GM13977 (cell line): ENCODE measurements around the gene MDN1.

Experiments used
- DNase-seq: peaks from one replicate; pipeline ENCODE4 v3.0.0; 2012; ENCODE audit warnings: low spot score
- in situ Hi-C: fragments of 300-500 bp; cut with MboI; formaldehyde crosslinking; loops from one replicate; pipeline ENCODE4 v1.12.0; 2022; ENCODE audit warnings: low sequenced_read_pairs, low pct_unique_long_range_greater_than_20kb, mixed read lengths, inconsistent platforms; ENCODE audit not compliant: unreplicated experiment
- TF ChIP-seq, protein P1 (sequence below): IDR thresholded peaks from 2 replicates; pipeline ENCODE4 v1.5.1; 2012; ENCODE audit warnings: mild to moderate bottlenecking, control low read depth; ENCODE audit not compliant: insufficient read depth; ENCODE audit errors: extremely low read depth, missing control alignments

The MDN1 gene

DNA sequence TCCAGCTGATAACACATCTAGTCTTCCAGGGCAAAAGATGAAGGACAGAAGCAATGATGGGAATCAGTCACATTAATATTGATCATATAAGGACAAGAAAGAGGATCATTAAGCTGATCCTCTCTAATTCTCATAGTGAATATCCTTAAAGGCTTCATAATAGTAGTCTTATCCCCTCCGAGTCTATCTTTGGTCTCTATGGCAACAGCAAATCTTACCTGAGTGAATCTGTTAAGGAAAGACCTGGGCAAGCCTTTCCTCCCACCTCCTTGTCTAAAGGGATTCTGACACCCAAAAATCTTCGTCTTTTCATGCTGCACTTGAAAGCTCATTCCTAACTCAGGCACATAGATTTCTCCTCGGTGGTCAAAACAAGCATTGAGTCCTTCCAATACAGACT, 94.6 kb downstream of the MDN1 start:
- TF ChIP-seq, protein P1, sequence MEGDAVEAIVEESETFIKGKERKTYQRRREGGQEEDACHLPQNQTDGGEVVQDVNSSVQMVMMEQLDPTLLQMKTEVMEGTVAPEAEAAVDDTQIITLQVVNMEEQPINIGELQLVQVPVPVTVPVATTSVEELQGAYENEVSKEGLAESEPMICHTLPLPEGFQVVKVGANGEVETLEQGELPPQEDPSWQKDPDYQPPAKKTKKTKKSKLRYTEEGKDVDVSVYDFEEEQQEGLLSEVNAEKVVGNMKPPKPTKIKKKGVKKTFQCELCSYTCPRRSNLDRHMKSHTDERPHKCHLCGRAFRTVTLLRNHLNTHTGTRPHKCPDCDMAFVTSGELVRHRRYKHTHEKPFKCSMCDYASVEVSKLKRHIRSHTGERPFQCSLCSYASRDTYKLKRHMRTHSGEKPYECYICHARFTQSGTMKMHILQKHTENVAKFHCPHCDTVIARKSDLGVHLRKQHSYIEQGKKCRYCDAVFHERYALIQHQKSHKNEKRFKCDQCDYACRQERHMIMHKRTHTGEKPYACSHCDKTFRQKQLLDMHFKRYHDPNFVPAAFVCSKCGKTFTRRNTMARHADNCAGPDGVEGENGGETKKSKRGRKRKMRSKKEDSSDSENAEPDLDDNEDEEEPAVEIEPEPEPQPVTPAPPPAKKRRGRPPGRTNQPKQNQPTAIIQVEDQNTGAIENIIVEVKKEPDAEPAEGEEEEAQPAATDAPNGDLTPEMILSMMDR = no peak
- in situ Hi-C loops = no loop called here
- DNase-seq = no peak

DNA sequence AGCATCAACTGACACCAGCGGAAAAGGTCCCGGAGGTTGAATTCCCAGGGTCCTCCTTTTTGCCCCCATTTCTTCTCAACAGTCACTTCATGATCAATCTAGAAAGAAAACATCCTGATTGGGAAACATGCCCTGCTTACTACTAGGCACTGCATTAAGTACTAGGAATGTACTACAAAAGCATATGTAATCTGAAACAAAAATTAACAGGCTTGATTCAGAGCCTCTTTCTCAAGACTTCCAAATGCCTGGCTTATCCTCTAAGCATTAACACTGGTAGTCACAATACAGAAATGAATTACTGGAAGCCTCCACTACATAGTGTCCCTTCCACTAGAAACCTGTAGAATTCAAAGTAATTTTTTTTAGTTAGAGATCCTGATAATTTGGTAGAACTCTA, 96.5 kb downstream of the MDN1 start:
- no peak for DNase-seq
- TF ChIP-seq, protein P1 = no peak
- in situ Hi-C loops = no loop called here

DNA sequence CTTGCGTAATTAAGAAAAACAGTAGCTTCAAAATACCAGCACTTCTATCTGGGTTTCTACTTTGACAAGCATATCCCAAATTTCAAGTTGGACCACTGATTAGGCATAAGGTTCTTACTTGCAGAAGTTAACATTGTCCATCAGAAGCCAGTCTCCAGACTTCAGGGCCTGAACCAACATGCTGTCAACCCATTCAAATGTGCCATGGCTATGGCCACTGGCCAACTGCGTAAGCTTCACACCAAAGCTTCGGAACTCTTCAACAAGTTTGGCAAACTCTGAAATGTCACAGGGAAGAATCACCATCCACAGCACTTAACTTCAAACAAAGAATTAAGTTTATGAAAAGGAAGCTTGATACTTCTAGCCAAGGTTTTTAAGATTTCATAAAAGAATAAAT, 103.1 kb downstream of the MDN1 start:
- TF ChIP-seq, protein P1 = no peak
- DNase-seq = no peak
- in situ Hi-C loops = no loop called here

DNA sequence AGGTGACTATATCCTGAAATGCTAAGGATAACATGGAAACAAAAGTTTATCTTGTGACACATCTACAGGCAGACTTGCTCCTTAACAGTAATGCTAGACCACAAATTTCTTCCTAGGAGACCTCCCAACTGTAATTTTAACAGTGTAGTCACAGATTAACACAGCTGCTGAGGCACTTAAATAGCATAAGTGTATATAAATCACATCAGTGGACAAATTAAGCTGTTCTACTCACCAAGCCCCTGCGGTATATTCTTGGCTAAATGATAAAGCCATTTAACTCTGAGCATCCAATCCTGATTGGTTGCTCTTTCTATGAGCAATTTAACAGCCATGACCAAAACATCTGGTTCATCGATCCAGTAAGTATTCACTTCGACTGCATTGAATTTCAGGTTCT, 107.8 kb downstream of the MDN1 start:
- in situ Hi-C loops = no loop called here
- no peak for DNase-seq

DNA sequence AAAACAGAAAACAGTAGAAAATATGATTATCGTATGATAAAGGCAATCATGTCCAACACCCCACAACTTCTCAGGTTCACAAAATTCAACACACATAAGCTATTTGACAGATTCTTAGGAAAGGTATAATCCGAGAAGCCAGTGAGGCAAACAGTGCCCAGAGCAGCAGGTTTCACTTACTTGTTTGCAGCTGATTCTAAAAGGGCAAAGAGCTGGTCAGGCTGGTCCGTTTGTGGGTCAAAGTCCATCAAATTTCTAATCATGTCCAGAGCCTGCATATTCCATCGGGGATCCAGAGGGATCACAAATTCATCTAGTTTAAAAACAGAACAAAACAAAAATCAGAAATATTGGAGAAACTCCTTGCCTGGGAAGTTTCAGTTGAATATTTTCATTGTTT, 111.3 kb downstream of the MDN1 start:
- in situ Hi-C loops = no loop called here
- DNase-seq = no peak
- TF ChIP-seq, protein P1 = no peak

More for the DNA sequence above, 107.8 kb downstream of the MDN1 start:
- TF ChIP-seq, protein P1 = no peak

DNA sequence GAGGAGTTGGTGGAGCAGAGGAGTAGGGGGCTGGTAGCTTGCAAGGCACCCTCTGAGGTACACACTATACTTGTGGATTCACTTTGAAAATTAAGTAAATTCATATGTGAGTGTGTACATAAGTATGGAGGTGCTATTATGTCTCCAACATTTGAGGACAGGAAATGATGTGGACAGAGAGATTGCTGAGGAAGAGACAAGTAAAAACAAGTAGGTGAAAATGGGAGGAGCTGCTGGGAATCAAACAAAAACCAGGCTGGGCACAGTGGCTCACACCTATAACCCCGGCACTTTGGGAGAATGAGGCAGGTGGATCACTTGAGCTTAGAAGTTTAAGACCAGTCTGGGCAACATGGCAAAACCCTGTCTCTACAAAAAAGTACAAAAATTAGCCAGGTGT, 111.8 kb downstream of the MDN1 start:
- TF ChIP-seq, protein P1 = no peak
- DNase-seq = no peak
- in situ Hi-C loops = no loop called here

DNA sequence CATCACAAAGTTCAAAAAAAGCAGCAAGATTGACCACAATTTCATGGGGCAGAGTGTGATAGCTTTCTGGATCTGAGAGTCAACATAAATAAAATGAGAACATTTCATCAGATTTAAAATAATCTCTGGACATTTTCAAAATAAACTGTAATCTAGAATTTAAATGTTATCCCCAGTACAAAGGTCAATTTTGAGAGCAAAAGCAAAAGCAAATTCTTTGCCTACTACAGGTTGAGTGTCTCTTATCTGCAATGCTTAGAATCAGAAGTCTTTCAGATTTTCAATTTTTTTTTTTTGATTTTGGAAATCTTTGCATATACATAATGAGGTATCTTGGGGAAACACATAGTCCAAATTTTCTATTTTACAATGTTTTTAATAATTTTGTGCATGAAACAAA, 113.5 kb downstream of the MDN1 start:
- no peak for DNase-seq
- TF ChIP-seq, protein P1 = no peak
- in situ Hi-C loops = no loop called here
